ENCODE results near the gene CBX7.

DNA sequence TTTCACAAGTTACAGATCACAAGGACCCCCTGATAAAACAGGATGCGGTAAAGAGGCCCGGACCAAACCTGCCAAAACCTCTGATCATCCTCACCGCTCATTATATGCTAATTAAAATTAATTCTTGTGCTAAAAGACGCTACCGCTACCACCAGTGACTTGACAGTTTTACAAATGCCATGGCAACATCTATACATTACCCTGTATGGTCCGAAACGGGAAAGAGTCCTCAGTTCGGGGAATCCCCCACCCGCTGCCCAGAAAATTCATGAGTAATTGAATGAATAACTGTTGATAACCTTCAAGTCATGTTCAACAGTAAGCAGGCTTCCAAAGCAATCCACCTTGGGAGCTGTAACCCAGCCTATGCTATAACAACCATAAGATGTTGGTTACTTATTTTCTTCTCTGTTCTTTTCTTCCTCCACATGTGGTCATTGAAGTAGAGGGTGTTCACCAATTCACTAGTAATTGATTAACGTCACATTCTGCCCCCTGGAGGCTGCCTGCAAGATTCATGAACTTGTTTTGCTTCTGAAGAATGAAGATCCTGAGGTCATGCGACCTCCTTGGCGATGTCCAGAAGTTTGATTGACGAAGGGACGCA is 34.8 kb downstream of the CBX7 start:
- TF ChIP-seq POLR2A (IDR thresholded peaks at IDR 0.05; ENCODE audit: low read depth, low read length), result no peak
- TF ChIP-seq TAF1 (IDR thresholded peaks at IDR 0.05; ENCODE audit: borderline replicate concordance, low read depth, low read length), result no peak
- no peak for TF ChIP-seq POLR2AphosphoS5 (IDR thresholded peaks at IDR 0.05; ENCODE audit: low read depth, low read length)
